CD4-positive, alpha-beta T cell treated with Interleukin-17A for 1 hour (primary cell): Measurements from ENCODE around the gene AJM1.
"Not testable (repeated sequence)": the region's sequence is repeated elsewhere in the genome, so short reads cannot be mapped to it uniquely, and the experiment has no call there.

Experiments used
- DNase-seq: peaks from one replicate; pipeline ENCODE4 v3.0.0-alpha.2; 2020

AJM1 gene

DNA sequence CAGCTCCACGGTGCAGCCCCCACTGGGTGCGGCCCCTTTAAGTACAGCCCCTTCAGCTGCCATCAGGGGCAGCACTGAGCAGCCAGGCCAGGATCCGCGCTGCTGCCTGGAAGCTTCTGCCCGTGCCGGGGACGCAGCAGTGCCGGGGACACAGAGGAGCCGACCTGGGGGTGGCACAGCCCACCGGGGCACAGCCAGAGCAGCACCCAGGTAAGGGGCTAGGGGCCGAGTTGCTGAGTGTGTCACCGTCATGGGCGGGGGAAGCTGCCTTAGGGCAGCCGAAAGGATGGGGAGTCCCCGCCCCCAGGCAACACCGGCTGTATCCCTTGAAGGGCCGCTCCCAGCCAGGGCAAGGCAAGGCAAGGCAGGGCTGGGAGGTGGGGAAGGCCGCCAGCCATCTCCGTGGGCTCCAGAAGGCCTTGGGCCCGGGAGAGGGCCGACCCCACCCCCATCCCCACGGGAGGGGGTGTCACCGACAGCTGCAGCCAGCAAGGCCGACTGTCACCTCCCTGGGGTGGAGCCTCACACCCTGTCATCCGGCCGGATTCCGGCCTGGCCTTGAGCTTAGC lies at the start of gene AJM1:
Gene AJM1 (plus strand): TSS at position 99 of the 569 bp plus-strand sequence. CDS start 1,937 bp downstream, outside the sequence.
- peak; percentile 85 for DNase-seq

GRCh38 chr9:136793086-136793946 lies 49.0 kb upstream of the AJM1 start:
- no peak for DNase-seq

DNA sequence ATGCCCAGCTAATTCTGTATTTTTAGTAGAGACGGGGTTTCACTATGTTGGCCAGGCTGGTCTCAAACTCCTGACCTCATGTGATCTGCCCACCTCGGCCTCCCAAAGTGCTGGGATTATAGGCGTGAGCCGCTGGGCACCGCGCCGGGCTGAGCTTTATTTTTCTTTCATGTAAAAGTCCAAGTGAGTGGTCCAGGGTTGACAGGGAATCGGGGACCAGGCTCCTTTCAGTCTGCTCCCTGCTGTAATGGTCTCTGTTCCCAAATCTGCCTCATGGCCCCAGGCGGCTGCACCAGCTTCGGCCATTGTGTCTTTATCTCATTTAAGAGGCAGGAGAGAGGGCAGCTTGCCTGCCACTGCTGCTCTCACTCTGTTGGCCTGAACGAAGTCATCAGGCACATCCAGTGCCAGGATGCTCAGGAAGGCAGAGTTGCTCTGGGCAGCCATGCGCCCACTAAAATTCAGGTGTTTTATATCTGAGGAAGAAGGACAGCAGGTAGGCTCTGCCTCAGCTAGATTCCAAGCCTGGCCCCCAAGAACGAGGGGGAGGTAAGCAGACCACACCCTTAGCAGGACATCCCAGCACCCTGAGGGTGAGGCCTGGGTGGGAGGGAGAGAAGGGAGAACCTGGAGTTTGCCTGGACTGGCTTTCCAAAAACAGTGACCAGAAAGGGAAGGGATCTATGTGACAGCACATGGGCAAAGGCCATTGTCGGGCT lies 47.8 kb upstream of the AJM1 start:
- no peak for DNase-seq

- DNase-seq, result no peak
Observed at GRCh38 chr9:136795000-136795348, 47.3 kb upstream of the AJM1 start.

DNA sequence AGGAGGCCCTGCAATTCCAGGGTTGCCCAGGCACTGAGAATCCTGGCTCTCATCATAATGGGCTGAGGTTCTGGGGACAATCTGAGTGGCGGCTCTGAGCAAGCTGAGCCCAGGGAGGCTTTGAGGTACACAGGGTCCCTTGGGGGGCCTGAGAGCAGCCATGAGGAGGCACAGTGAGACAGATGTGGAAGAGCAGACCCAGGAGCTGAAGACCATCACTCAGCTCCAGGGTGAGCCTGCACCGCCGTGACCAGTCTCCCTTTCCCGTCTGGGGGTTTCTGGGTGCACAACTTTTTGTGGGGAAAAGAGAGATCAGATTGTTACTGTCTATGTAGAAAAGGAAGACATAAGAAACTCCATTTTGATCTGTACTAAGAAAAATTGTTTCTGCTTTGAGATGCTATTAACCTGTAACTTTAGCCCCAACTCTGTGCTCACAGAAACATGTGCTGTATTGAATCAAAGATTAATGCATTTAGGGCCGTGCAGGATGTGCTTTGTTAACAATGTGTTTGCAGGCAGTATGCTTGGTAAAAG lies 46.0 kb upstream of the AJM1 start, which contains the start of gene CCDC183:
Gene CCDC183 (plus strand): TSS at position 101 of the 537 bp plus-strand sequence. CDS start 60 bp downstream, at position 161.
- DNase-seq, result no peak

DNA sequence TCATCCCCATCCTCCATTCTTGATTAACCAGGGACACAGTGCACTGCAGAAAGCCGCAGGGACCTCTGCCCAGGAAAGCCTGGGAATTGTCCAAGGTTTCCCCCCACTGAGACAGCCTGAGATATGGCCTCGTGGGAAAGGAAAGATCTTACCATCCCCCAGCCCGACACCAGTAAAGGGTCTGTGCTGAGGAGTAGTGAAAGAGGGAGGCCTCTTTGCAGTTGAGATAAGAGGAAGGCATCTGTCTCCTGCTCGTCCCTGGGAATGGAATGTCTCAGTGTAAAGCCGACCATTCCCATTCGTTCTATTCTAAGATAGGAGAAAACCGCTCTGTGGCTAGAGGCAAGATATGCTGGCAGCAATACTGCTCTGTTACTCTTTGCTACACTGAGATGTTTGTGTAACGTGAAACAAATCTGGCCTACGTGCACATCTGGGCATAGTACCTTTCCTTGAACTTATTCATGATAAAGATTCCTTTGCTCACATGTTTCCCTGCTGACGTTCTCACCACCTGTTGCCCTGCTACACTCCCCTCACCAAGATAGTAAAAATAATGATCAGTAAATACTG lies 45.4 kb upstream of the AJM1 start:
- not testable (repeated sequence) for DNase-seq

GRCh38 chr9:136798708-136799078 lies 43.6 kb upstream of the AJM1 start:
- DNase-seq, result no peak

GRCh38 chr9:136799079-136799853 lies 43.0 kb upstream of the AJM1 start:
- no peak for DNase-seq

DNA sequence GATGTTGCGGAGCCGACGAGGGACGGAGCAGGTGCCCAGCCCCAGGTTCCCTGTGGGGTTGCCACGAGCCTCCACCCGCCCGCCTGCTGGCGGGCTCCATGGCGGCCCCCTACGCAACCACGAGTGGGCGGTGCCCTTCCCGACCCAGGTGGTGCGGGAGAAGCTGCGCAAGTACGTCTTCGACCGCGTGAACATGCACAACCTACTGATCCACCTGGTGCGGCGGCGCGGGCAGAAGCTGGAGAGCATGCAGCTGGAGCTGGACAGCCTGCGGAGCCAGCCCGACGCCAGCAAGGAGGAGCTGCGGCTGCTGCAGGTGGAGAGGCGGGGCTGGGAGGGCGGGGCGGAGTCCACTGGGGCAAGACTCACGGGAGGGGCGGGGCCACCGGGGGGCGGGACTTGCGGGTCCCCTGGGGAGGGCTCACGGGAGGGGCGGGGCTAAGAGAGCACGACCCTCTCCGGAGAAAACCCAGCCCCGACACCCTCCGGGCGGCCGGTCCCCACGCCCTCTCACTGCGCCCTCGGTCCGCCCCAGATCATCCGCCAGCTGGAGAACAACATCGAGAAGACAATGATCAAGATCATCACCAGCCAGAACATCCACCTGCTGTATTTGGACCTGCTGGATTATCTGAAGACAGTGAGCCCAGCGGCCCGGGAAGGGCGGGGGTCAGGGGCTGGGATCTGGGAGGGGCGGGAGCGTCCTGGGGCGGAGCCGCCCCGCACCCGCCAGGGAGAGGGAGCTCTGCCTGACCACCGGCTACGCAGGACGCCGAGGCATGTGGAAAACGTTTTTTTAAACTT lies 42.2 kb upstream of the AJM1 start:
- DNase-seq, result peak; percentile 91

DNA sequence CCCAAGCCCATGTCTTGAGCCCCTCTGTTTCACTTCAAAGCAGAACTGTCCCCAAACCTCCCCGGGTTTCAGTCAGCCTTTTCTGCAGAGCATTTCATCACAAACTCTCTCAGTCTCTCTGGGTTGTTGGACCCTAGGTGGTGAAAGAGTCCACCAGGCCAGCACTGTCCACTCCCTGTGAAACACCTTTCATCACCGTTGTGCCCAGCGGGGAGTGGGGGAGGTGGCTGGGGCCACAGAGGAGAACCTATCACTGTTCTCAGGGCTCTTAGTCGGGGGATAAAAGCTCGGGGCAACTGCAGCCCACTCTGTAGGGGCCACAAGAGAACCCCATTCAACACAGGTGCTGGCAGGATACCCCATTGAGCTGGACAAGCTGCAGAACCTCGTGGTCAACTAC lies 40.0 kb upstream of the AJM1 start:
- DNase-seq, result no peak

DNA sequence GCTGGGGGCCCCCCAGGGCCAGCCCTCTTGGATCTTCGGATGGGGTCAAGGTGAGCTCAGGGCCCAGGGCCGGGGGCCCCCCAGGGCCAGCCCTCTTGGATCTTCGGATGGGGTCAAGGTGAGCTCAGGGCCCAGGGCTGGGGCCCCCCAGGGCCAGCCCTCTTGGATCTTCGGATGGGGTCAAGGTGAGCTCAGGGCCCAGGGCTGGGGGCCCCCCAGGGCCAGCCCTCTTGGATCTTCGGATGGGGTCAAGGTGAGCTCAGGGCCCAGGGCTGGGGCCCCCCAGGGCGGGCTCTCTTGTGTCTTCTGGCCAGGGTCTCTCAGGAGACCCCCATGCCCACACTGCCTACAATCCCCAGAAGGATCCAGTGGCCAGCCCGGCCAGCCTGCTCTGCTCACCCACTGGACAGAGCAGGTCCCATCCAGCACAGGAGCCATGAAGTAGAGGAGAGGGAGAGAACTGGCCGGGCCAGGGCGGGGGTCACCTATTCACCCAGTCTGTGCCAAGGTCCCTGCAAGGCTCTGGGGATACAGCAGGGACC lies 39.2 kb upstream of the AJM1 start:
- DNase-seq, result not testable (repeated sequence)

GRCh38 chr9:136803551-136804508 lies 38.4 kb upstream of the AJM1 start:
- DNase-seq, result no peak

GRCh38 chr9:136804509-136805206 lies 37.6 kb upstream of the AJM1 start:
- no peak for DNase-seq

DNA sequence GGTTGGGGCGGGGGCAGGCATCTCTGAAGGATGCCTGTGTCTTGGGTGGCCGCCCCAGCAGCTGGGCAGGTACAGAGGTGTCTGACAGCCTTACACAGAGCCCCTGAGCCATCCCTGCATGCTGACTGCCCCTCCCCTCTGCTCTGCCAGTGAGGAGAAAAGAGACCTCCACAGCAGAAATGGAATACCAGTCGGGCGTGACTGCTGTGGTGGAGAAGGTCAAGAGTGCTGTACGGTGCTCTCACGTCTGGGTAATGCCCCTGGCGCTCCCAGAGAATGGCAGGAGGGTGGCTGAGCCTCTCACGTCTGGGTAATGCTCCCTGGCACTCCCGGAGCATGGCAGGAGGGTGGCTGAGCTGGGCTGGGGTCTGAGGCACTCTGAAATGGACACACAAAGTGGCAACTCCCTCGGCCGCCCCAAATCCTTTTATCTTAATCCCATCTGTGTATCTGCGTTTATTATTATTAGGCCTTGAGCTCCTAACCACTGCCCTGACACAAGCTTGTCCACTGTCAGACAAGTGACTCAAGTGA lies 37.0 kb upstream of the AJM1 start:
- DNase-seq, result no peak

GRCh38 chr9:136806067-136806466 lies 36.2 kb upstream of the AJM1 start:
- DNase-seq, result no peak

DNA sequence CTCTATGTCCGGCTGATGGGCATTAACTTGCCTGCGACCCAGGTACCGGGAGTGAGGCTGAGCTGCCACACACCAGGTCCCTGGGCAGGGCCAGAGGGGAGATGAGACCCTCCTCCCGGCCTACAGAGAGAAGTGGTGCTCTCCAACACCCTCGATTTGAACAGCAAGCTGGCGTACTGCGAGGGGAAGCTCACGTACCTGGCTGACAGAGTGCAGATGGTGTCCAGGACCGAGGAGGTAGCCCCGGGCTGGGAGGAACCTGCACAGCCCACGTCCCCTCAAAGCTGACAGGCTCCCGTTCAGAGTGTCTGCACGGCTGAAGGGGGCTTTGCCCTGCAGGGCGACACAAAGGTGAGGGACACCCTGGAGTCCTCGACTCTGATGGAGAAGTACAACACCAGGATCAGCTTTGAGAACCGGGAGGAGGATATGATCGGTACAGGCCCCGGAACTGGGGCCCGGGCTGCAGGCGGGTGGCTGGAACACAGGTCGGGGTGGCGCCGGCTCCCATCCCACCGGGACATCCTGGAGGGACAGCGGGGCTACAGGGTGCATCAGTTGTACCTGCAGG lies 35.6 kb upstream of the AJM1 start:
- no peak for DNase-seq

DNA sequence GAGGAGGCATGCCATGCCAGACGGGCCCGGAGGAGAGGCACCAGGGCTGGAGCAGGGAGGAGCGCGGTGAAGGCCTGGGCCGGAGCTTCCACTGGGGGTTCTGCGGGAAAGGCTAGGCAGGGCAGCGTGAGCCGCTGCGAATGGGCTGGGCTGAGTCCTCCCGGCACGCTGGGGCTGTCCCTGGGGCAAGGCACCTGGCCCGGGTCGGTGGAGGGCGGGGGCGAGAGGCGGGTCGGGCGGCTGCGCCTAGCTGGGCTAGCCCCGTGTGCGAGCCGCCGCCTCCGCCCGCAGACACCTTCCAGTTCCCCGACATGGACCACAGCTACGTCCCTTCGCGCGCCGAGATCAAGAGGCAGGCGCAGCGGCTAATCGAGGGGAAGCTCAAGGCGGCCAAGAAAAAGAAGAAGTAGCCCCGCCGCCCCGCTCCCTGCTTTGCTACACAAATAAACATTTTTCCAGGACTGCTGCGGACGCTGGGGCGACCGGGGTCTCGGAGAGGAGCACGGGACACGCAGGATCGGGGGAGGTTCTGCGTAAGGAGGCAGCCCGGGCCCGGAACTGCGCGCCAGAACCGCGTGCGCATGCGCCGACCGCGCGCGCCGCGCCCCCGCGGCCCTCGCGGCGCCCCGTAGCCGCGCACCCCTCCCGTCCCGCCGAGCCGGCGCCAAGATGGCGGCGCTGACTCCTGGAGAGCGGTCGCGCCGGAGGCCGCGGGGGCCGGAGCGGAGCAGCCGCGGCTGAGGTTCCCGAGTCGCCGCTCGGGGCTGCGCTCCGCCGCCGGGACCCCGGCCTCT lies 34.8 kb upstream of the AJM1 start, which contains the start of gene RABL6:
Gene RABL6 (plus strand): TSS at position 668 of the 794 bp plus-strand sequence. CDS start 249 bp downstream, outside the sequence.
- peak; percentile 84 for DNase-seq
